Neural cell (in vitro differentiated cells): ENCODE data around the gene DIPK1C.

Experiments
- CTCF ChIP-seq: fragments of 450-650 bp; IDR thresholded peaks from 2 replicates; pipeline ENCODE4 v1.5.1; 2014; ENCODE audit warnings: antibody characterized with exemption, mild to moderate bottlenecking, moderate library complexity; ENCODE audit not compliant: poor library complexity, severe bottlenecking
- EP300 ChIP-seq: fragments of 450-650 bp; conservative IDR thresholded peaks from 2 replicates; pipeline ENCODE4 v1.6.1; 2014; ENCODE audit warnings: antibody characterized with exemption, mild to moderate bottlenecking, moderate library complexity; ENCODE audit not compliant: poor library complexity, severe bottlenecking
- EZH2 ChIP-seq: fragments of 200-600, 300-800 bp; shearing (Covaris generic), sonication (generic); IDR thresholded peaks from 2 replicates; pipeline ENCODE4 v1.6.1; 2014; ENCODE audit warnings: antibody characterized with exemption, low read length, borderline replicate concordance, mild to moderate bottlenecking; ENCODE audit not compliant: insufficient read depth, poor library complexity, severe bottlenecking
- MXI1 ChIP-seq: fragments of 450-650 bp; conservative IDR thresholded peaks from 2 replicates; pipeline ENCODE4 v1.6.1; 2014; ENCODE audit warnings: antibody characterized with exemption, mild to moderate bottlenecking; ENCODE audit not compliant: poor library complexity, severe bottlenecking
- POLR2AphosphoS5 ChIP-seq: IDR thresholded peaks from 2 replicates; pipeline ENCODE4 v1.6.1; 2012
- RAD21 ChIP-seq: fragments of 450-650 bp; conservative IDR thresholded peaks from 2 replicates; pipeline ENCODE4 v1.6.1; 2014; ENCODE audit warnings: antibody characterized with exemption, mild to moderate bottlenecking, moderate library complexity
- TAF1 ChIP-seq: IDR thresholded peaks from 2 replicates; pipeline ENCODE4 v1.6.1; 2012; ENCODE audit warnings: low read depth

GRCh38 chr18:74472312-74472711 is 15.2 kb upstream of the DIPK1C start:
- TF ChIP-seq CTCF (no peak), POLR2AphosphoS5 (no peak), EZH2 (no peak), MXI1 (no peak), RAD21 (no peak), TAF1 (no peak), EP300 (no peak)
